VCaP (cell line): ENCODE measurements around the gene RIPOR1.

Experiments used
- H3K27ac ChIP-seq: fragments of 450-650 bp; 2 replicates; pipeline ENCODE4 v1.5.1; 2017
- CTCF ChIP-seq: fragments of 450-650 bp; conservative IDR thresholded peaks from 2 replicates; pipeline ENCODE4 v1.5.1; 2017; ENCODE audit warnings: mild to moderate bottlenecking, moderate library complexity

Gene RIPOR1

DNA sequence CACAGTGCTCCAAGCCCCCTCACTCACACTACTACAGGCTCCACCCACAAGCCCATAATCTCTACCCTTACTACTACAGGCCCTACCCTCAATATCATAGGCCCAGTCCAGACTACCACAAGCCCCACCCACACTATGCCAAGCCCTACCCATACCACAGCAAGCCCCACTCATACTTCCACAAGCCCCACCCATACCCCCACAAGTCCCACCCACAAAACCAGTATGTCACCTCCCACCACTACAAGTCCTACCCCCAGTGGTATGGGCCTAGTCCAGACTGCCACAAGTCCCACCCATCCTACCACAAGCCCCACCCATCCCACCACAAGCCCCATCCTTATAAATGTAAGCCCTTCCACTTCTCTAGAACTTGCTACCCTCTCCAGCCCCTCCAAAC, 13.8 kb downstream of the RIPOR1 start:
- no peak overlapping the region for H3K27ac ChIP-seq
- TF ChIP-seq CTCF, result no peak

DNA sequence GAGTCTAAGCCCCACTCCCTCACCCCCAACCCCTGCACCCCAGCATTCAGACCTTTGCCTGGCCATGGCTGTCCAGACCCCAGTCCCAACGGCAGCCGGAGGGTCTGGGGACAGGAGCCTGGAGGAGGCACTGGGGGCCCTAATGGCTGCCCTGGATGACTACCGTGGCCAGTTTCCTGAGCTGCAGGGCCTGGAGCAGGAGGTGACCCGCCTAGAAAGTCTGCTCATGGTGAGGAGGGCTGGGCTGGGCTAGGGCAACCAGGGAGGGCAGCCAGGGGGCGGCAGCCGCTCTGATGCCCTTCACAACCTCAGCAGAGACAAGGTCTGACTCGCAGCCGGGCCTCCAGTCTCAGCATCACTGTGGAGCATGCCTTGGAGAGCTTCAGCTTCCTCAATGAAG, 14.4 kb downstream of the RIPOR1 start:
- no peak for TF ChIP-seq CTCF
- H3K27ac ChIP-seq, result no peak overlapping the region

- H3K27ac ChIP-seq, result no peak overlapping the region
- no peak for TF ChIP-seq CTCF
These were observed 15.0 kb downstream of the RIPOR1 start for GRCh38 chr16:67543582-67543981.

DNA sequence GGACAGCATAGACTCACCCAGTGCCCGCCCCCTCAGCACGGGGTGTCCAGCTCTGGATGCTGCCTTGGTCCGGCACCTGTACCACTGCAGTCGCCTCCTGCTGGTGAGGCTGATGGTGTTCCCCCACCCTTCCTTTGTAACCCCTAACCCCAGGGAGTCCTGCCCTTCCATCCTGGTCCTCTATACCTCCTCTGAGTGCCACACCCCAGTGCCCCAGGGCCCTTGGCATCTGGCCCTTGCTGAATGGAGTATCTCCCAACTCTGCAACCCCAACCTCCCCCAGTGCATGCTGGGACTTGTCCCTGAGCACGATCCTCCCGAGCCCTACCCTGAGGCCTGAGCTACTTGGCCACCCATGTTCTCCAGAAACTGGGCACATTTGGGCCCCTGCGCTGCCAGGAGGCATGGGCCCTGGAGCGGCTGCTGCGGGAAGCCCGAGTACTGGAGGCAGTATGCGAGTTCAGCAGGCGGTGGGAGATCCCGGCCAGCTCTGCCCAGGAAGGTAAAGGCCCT, 15.8 kb downstream of the RIPOR1 start:
- TF ChIP-seq CTCF, result no peak
- no peak overlapping the region for H3K27ac ChIP-seq

GRCh38 chr16:67544844-67545664, 16.4 kb downstream of the RIPOR1 start:
- TF ChIP-seq CTCF, result no peak

DNA sequence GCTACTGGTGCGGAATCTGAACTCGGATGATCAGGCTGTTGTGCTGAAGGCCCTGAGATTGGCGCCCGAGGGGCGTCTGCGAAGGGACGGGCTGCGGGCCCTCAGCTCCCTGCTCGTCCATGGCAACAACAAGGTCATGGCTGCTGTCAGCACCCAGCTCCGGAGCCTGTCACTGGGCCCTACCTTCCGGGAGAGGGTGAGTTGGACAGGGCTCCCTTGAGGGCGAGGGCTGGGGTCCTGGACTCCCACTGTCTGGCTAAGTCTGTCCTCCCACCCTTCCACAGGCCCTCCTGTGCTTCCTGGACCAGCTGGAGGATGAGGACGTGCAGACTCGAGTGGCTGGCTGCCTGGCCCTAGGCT, 17.0 kb downstream of the RIPOR1 start:
- TF ChIP-seq CTCF, result no peak
- H3K27ac ChIP-seq, result no peak overlapping the region

More at GRCh38 chr16:67544844-67545664, 16.4 kb downstream of the RIPOR1 start:
- H3K27ac ChIP-seq, result no peak overlapping the region

DNA sequence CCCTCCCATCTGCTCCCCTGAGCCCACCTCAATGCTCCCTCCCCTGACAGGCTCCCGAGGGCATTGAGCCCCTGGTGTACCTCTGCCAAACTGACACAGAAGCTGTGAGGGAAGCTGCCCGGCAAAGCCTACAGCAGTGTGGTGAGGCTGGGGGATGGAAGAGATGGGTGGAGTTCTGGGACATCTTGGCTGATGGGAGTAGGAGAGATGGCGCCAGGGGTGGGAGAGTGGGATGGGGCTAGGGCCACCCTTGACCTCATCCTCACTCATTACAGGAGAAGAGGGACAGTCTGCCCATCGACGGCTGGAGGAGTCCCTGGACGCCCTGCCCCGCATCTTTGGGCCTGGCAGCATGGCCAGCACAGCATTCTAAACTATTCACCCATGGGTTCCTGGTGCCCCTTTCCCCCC, 17.5 kb downstream of the RIPOR1 start:
- peak overlapping the region; percentile 42 for H3K27ac ChIP-seq
- no peak for TF ChIP-seq CTCF
